HG03571 (cell line): Measurements from ENCODE around the gene CHADL.
"Not testable (repeated sequence)": the region's sequence is repeated elsewhere in the genome, so short reads cannot be mapped to it uniquely, and the experiment has no call there.

Experiments used
- ATAC-seq: cut with Tn5 transposase; IDR thresholded peaks from one replicate; pipeline ENCODE4 v1.9.1; 2021; ENCODE audit not compliant: unreplicated experiment

Gene CHADL

DNA sequence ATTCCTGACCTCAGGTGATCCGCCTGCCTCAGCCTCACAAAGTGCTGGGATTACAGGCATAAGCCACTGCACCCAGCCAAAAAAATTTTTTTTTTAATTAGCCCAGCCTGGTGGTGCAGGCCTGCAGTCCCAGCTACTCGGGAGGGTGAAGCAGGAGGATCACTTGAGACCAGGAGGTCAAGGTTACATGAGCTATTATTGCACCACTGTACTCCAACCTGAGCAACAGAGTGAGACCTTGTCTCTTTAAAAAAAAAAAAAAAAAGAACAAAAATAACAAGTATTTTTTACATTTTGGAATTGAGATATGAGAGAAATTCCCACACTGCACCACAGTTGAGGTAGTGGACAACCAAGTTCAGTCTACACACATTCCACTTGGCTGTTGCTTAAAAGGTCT, 49.3 kb downstream of the CHADL start:
- no peak for ATAC-seq

DNA sequence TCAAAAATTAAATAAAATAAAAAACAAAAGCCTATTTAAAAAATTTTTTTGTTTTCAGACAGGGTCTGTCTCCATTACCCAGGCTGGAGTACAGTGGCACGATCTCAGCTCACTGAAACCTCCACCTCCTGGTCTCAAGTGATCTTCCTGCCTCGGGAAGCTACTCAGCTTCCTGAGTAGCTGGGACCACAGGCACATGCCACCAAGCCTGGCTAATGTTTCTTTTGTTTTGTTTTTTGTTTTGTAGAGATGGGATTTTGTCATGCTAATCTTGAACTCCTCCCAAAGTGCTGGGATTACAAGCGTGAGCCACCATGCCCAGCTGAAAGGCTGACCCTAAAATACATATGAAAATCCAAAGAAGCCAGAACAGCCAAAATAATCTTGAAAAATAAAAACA, 56.1 kb downstream of the CHADL start:
- no peak for ATAC-seq

DNA sequence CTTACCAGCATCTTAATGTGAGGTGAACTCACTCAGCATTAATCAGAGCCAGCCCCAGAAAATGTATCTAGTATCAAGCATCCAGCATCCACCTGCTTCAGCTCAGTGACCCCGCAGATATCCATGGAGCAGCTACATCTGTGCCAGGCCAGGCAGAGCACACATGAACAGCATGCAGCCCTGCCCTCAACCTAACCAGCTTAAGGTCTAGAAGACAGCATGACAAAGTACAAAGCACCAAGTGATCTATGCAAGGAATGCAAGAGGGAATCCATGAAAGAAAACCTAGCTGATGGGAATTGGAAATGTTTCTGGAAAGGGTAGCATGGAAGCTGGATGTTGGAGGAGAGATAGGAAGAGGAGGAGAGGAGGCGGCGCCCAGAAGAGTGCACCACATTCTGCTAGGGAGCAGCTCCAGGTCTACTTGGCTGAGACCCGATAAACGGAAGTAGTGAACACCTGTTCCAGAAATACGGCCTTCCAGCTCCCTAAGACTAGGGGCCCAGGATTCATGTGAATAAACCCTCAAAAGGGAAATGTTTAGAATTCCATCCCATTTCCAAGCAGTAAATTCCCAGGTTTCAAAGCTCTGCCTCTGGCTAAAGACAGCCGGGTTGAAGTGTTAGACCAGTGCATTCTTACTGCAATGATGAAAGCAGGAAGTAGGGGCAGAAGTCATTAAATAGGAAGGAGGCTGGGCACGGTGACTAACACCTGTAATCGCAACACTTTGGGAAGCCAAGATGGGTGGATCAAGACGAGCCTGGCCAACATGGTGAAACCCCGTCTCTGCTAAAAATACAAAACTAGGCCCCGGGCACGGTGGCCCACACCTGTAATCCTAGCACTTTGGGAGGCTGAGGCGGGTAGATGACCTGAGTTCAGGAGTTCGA, 59.1 kb downstream of the CHADL start:
- no peak for ATAC-seq

DNA sequence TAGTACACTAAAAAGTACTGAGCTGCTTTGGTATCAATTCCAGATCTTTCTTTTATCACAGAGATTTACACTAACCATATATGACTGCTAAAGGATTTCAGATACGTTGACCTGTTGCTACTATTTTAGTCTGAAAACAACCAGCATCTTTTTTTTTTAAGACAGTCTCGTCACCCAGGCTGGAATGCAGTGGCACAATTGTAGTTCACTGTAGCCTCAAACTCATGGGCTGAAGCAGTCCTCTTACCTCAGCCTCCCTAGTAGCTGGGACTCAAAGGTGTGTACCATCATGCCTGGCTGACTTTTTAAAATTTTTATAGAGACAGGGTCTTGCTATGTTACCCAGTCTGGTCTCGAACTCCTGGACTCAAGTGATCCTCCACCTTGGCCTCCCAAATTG, 59.8 kb downstream of the CHADL start:
- ATAC-seq = no peak

DNA sequence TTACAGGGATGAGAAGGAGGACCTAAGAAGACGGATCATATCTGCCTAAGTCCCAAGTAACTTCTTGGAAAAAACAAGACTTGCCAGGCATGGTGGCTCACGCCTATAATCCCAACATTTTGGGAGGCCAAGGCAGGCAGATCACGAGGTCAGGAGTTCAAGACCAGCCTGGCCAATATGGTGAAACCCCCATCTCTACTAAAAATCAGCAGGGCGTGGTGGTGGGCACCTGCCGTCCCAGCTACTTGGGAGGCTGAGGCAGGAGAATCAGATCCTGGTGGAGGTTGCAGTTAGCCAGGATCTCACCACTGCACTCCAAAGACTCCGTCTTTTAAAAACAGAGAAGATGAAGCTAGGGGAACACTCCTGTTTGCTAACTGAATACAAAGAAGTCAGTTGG, 60.4 kb downstream of the CHADL start:
- ATAC-seq = not testable (repeated sequence)
